NCI-H2029 (cell line): ENCODE measurements around the gene SIPA1L3.
"Not testable (repeated sequence)": the region's sequence is repeated elsewhere in the genome, so short reads cannot be mapped to it uniquely, and the experiment has no call there.

ENCODE experiments used
- DNase-seq: peaks from one replicate; lab custom pipeline; 2025; lab: John Stamatoyannopoulos, UW

Gene SIPA1L3

DNA sequence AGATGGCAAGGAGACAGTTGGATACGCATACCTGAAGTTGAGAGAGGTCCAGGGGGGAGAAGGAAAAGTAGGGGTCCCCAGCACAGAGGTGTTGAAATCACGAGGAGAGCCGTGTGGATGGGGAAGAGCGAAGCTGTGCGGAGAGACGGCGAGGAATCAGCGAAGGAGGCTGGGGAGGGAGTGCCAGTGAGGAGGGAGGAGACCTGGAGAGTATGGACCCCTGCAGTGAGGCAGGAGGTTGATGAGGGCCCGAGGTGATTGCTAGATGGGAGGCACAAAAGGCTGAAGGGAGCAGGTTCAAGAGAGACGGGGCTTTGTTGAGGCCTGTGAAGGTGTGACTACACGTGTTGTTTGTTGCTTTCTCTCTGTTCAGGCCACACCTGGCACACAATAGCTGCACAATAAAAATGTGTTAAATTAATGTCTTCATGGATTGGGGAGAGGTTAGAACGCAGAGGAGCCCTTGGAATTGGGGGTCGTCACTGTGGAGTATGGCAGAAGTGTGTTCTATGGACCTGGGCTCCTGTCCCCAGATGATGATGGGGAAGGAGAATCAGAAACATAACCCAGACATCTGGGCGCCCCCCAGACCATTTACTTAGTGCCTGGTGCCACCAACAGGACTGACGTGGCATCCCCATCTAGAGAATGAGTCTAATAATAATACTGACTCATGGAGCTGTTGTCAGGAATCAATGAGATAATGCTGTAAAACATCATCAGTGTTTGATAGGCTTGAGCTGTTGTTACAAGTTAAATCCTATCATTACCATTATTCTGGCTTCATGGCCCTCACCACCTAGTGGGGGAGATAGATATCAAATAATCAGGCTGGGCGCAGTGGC lies 137.5 kb downstream of the SIPA1L3 start:
- DNase-seq: no peak

DNA sequence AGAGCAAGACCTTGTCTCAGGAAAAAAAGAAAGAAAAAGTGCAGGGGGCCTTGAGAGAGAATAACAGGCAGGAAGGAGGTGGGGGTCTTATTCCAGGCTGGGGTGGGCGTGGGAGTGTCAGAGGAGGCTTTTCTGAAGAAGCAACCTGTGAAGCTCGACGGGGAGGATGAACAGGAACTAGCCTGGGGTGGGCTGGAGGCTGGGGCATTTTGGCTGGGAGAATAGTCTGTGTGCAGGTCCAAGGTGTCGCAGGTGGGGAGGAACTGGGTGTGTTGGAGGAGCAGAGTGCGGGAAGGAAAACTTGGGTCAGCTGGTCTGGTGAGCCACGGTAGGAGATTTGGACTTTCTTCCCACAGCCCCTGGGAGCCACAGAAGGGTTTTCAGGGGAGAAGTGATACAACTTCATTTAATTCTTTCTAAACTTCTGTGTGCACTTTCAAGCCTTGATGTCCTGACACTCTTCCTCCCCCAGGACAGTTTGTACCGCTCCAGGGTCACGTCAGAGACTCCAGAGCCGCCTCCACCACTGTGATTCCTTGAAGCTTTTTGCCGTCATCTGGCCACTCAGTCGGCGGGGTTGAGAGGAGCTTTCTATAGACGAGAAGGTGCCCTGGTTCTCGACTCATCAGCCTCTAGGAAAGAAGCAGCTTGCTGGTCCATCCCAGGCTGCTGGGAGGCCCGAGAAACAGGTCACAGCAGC lies 138.7 kb downstream of the SIPA1L3 start:
- no peak for DNase-seq

DNA sequence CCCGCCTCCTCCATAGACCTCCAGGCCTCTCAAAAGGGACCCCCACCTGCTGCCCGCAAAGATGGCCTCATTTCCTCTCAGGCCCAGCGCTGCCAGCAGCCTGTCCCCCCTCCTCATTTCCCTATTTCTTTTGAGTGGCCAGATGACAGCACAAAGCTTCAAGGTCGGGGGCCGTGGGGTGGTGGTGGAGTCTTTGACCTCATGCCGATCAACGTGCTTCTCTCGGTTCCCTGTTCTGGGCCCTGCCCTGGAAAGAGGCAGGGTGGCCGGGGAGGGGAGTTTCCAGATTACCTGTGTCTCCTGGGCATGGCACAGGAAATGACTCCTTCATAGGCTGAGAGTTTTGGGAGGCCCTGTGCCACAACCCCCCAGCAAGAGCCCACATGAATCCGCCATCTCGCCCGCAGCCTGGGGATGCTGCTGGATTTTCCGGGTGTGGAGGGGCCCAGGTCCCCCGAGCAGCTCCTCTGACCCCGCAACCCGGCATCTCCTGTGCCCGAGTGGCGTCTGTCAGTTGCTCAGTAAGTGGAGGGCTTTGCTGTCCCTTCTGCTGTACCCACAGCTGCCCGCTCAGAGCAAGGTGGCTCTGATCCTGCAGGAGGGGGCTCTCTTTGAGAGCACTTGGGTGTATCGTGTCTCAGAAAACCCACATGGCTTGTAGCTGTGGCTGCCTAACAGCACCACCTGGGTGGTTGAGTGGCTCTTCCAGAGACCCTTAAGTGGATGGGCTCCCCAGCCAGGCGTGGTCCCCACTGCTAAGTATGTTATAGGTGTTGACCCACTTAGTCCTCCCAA lies 139.4 kb downstream of the SIPA1L3 start:
- no peak for DNase-seq

DNA sequence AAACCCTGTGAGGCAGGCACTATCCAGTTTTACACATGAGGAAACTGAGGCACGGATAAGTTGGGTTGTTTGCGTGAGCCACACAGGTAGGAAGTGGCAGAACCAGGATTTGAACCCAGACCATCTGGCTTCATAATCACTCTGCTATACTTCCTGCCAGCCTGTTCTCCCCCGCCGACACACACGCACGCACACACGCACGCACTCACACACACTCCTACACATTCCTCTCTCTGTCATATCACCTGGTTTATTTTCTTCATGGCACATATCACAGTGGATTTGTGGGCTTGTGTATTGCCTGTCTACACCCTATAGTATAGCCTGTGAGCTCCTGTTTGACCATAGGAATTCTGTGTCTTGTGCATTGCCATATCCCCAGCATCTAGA lies 140.0 kb downstream of the SIPA1L3 start:
- DNase-seq: no peak

DNA sequence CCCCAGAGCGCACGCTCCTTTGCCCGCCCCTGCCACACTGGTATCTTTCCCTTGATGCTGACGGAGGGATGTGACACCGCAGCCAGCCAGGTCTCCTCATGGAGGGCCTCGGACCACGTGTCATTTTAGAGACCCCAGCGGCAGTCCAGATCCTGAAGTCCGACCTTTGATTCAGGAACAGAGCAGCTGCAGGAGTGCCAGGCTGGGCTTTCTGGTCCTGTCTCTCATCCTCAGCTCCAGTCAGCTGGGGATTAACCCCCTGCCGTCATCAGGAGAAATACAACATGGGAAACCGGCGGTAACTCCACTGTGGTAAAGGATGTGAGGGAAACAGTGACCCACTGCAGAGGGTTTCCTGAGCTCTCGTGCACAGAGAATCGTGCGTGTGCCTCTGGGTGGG lies 140.6 kb downstream of the SIPA1L3 start:
- DNase-seq: no peak

DNA sequence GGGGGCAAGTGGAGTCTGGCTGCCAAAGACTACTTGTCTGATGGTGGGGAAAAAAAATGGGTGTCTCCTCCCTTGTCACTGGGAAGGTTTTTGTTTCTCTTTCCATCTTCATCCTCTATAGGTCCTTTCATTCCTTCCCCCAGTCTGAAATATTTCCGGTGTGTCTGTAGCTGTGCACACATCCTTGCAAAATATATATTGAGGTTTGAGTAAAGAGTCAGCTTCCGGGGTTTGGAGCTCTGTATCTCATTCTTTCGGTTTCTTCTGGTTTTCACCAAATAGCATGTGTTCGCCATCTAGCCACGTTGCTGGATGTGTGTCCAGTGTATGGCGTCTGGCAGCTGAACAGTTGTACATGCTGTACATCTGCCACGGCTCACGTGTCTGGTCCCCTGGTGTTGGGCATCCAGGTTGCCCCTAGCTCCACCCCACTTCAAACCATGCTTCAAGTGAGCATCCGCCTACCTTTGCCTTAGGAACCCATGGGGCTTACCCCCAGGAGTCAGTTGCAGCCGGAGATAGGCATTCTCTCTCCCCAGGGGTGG lies 142.2 kb downstream of the SIPA1L3 start:
- DNase-seq: no peak

DNA sequence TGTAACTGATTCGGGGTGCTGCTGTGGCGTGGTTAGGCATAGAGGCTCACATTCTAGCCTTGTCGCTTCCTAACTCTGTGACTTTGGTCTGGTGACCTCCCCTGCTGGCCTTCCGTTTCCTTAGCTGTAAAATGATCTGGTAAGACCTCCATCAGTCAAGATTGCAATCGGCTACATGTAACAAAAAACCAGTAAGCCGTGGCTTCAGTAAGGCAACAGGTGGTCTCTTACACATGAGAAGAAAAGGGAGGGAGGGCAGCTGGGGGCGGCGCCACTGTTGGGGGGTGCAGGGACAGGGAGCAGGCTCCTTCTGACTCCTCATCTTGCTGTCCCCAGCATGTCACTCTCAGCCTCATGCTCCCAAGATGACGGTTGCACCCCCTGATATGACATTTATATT lies 148.0 kb downstream of the SIPA1L3 start:
- DNase-seq: no peak

DNA sequence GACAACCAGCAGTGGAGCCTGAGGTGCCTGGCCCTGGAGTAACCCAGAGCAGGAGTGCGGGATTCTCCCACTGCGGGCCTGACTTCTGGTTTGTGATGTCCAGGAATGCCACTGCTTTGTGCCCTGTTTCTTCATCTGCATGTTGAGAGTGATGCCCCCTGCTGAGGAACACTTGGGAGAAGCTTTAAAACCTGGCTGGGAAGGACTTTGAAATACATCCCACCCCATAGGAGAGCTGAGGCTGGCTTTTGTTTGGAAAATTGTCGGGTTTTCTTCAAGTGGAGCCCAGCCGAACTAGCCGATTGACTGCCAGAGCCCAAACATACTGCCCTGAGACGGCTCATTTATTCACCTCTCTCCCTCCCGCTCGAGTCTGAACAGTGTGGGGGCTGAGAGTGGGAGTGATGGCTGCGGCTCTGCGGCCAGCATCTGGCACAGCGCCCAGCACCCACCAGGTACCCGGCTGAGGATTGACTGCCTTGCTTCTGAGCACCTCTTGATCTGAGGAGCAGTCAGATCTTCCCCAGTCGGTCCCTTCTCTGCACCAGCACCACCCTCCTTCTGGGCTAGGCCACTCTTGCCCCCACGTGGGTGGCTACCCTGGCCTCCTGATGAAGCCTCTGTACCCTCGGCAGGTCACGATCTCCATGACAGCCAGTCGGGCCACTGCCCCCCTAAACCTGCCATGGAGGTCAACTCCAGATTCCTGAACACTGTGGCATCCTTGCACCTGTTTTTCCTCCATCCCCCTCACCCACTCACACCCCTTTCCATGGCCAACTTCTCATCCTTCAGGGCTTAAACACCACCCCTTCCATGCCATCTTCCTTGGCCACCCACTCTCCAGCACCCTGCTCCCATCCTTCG lies 148.9 kb downstream of the SIPA1L3 start:
- DNase-seq: no peak

DNA sequence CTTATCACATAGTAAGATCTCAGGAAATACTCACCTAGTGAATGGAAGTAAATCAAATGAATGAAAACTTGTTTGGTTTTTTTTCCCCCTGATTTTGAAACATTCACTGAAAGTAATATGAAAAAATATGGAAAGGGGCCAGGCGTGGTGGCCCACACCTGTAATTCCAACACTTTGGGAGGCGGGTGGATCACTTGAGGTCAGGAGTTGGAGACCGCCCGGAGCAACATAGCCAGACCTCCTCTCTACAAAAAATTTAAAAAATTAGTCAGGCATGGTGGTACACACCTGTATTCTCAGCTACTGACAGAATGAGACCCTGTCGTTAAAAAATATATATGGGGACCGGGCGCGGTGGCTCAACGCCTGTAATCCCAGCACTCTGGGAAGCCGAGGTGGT lies 149.6 kb downstream of the SIPA1L3 start:
- no peak for DNase-seq

DNA sequence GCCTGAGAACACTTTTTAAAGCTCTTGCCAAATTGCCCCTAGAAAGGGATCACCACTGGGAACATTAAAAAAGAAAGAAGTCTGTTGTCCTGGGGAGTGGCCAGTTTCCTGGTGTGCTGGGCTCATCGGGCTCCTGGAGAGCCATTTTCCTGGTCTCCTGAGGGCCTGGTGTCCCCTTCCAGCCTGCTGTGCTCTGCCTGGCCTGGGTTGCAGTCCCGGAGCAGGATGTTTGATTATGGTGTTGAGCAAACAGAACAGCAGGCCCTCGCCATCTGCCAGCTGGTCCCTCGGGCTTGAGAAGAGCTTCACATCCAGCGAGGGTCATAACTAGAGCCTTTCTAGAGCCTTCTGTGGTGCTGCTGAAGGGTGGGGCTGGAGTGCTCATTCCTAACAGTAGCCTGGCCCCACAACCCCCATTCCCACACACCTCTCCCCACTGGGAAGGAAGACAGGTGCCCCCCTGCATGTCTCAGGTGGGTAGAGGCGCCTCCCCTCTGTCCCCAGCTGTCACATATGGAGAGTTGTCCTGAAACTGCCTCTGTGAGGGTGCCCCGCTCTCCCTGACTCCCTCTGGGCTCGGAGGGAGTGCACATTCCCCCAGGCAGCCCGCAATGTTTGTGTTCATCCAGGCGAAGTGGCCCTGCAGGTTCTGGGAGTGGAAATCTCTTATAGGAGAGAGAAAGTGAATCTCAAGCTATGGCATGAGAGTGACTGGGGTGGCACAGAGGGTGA lies 151.1 kb downstream of the SIPA1L3 start:
- peak; percentile 95 for DNase-seq

DNA sequence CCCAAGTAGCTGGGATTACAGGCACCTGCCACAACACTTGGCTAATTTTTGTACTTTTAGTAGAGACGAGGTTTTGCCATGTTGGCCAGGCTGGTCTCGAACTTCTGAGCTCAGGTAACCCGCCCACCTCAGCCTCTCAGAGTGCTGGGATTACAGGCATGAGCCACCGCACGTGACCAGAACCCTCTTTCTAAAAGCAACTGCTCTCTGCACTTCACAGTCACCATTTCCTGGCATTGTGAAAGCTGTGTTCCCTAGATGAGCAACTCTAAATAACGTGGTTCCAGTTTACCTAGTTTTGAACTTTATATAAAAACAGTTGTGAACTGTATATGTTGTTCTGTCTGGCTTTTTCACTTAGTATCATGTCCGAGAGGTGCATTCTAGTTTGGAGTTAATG lies 152.9 kb downstream of the SIPA1L3 start:
- no peak for DNase-seq

DNA sequence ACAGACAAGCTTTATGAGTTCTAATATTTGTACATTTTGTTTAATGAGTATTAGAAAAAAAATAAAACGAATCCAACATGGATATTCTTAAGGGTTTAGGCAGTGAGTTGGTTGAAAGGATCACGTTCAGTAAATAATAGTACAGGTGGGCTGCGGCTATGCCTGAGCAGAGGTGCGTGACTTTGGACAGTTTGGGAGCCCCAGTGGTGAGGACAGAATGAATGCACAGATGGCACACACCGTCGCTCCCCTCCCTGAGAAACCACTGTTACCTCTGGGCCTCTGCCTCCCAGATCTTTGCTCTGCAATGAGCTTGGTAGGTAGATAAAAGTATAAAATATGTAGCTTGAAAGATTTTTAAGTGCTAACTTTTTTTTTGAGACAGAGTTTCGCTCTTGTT lies 153.3 kb downstream of the SIPA1L3 start:
- no peak for DNase-seq

DNA sequence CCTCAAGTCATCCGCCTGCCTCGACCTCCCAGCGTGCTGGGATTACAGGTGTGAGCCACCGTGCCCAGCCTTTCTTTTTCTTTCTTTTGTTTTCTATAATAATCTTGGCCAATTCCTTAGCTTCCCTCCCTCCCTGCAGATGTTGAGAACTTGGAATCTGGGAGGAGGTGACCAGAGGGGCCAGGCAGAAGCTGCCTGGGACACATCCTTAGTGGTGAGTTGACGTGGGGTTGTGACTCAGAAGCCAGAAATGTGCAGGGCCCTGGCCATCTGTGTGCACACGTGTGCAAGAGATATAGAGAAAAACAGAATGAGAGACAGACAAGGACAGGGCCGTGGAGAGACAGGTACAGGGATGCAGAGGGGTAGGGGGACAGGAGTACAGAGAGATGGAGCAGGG lies 154.3 kb downstream of the SIPA1L3 start:
- no peak for DNase-seq

DNA sequence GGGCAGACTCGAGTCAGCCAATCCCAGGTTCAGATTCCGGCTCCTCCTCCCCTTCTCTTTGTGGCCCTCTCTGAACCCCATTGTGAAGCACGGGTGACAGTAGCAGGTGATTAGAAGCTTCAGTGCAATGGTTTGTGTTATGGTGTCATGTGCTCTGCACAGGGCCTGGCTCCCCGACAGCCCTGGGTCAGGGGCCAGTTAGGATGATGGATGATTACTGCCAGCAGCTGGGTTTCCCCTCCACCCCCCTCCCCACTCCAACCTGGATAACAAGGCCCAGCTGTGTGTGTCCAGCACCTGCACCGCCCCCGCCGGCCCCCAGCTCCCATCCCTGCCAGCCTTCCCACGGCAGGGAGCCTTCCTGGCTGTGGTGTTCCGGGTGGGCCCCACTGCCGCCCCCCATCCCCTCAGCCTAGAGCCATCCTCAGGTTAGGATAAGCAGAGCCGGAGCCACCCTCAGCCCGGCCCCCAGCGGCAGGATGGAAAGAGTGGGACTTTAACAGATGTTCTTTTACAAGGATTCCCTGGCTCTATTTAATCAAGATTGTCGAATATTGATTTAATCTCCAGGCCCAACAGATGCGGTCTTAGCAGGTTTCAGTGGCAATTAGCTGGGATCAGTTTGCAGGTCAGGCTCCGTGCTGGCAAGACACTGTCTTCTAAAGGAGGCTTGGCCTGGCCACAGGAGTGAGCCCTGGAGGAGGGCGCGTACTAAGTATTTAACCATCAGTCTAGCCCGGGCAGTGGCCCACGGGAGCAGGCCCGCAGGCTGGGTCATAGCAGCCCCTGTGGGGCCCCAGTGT lies 156.2 kb downstream of the SIPA1L3 start:
- peak; percentile 58 for DNase-seq

DNA sequence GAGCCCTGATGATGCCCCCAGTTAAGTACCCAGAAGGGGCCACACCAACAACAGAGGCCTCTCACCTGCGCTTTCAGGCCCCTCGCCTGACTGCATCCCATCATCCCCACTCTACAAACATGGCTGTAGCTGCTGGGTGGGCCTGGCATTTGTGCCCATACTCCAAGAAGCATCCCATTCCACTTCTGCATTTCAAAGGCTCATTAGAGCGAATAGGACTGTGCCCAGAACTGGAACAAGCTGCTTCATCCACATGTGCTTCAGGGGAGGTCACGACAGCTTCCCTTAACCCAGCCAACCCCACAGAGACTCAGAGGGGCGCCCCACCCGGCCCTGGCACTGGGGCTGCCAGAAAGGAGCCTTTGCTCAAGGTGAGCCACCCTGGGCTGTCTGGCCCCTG lies 156.9 kb downstream of the SIPA1L3 start:
- DNase-seq: no peak

DNA sequence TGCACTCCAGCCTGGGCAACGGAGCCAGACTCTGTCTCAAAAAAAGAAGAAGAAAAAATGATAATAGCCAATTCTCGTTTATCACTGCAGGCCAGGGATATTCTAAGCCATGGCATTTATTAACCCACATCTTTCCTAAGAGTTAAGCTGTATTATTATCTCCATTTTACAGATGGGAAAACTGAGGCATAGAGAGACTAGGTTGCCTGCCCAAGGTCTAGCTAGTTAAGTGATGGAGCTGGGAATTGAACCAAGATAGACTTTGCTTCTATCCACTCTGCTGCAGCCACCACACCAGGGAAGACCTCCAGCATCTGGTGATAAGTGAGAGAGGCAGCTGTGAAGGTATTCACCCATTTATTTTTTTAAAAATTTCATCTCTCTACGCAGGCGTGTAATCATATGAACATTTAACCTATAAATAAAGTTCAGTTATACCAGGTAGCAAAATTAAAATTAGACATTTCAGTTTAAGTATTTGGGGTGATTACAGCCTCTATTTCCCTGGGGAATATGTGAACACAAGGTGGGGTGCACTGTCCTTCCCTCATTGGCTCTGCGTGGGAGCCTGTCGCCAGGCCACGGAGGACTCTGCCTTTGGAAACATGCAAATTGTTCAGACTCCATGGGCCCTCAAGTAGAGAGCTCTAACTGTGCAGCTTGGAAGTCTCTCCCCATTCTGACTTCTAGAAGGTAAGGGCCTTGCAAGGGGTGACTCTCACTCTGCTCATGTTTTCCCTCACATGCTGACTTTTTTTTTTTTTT lies 157.8 kb downstream of the SIPA1L3 start:
- DNase-seq: no peak

DNA sequence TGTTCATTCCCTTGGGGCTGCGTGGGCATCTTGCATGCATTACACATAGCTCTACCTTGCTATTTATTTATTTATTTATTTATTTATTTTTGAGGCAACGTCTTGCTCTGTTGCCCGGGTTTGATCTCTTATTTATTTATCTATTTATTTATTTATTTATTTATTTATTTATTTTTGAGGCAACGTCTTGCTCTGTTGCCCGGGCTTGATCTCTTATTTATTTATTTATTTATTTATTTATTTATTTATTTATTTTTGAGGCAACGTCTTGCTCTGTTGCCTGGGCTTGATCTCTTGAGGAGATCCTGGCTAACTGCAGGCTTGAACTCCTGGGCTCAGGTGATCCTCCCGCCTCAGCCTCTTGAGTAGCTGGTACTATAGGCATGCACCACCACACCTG lies 158.8 kb downstream of the SIPA1L3 start:
- DNase-seq: not testable (repeated sequence)

DNA sequence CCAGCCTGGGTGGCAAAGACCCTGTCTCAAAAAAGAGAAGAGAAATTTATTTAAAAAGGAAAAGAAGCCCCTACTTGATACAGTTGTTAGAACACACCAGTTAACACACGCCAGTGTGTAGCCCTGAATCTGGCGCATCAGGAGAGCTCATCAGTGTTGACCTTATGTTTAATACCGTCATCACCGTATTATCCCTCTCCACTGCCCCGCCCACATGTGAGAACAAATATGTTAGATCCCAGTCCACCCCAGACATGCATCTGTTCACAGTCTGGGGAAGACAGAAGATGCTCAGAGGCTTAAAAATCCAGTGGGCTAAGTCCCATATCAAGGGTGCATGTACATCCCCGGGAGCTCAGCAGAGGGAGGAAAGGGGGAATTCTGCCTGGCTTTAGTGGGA lies 161.8 kb downstream of the SIPA1L3 start:
- peak; percentile 26 for DNase-seq

DNA sequence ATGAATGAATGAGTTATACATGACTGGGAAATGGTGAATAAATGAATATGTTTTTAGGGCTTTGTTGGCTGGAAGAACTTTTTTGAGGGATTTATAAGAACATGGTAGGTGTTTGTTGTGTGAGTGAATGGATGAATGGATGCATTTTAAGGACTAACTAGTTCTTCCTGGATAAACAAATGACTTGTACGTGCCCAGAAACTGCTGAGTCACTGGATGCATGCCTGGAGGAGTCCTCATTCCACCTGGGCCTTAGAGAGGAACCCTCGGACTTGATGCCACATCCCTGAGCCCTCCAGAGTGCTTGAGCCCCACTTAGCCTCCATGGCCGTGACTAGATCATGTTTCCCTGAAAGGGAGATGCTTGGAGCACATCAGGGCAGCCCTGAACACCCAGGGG lies 163.6 kb downstream of the SIPA1L3 start:
- DNase-seq: peak; percentile 46
